ENCODE measurements around the gene WDR46. TPM values are rescaled to one million over a fixed set of nuclear protein-coding genes. Genes with fewer than 3 reads are reported as not detected.

Gene WDR46
- total RNA-seq, 1 experiment from 2014 or later = 57.0 TPM

DNA sequence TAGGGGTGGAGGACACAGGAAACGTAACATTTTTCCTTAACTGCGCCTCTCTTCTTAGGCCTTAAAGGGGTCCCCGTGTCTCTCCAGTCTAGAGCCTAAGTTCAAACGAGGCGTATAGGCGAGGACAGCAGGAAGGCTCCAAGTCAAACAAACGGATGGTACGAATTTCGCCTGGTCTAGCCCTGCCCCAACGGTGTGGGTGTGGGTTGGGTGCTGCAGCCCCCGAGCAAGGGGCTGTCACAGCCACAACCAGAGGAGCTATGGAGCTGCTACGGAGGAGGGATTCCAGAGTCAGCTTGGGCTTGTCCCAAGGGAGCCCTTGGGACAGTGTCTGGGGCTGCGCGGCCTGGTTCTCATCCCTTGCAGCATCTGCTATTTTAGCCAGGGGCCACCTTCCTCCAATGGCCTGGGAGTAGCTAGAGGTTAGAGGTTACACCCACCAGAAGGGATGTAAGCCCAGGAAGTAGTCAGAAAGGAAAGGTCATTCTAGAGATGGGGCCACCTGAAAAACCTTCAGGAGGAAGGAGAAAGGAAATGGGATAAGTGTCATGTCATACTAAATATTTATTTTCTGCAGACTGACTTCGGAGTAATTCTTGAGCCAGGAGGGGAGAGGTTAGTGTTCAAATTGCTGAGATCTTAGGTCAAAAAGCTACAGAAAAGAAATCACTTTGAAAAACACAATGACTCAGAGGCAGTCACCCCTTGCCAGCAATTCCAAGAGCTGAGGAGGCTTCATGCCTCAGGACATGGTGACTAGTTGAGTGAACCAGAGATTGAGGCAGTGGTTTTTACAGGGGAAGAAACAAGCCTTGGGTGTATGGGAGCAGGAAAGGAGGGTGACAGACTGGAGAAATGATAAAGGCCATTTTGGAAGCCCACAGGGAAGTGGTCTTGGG, 39.1 kb downstream of the WDR46 start:
- peak overlapping the region; percentile 82 for H3K4me3 Mint-ChIP-seq (ENCODE audit: unreplicated experiment)
- TF ChIP-seq, protein P1, sequence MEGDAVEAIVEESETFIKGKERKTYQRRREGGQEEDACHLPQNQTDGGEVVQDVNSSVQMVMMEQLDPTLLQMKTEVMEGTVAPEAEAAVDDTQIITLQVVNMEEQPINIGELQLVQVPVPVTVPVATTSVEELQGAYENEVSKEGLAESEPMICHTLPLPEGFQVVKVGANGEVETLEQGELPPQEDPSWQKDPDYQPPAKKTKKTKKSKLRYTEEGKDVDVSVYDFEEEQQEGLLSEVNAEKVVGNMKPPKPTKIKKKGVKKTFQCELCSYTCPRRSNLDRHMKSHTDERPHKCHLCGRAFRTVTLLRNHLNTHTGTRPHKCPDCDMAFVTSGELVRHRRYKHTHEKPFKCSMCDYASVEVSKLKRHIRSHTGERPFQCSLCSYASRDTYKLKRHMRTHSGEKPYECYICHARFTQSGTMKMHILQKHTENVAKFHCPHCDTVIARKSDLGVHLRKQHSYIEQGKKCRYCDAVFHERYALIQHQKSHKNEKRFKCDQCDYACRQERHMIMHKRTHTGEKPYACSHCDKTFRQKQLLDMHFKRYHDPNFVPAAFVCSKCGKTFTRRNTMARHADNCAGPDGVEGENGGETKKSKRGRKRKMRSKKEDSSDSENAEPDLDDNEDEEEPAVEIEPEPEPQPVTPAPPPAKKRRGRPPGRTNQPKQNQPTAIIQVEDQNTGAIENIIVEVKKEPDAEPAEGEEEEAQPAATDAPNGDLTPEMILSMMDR (IDR thresholded peaks at IDR 0.05; ENCODE audit: unreplicated experiment) = no peak
- no peaks in the 10 kb centered on the region for H3K9me3 Mint-ChIP-seq (ENCODE audit: unreplicated experiment)
- peaks cover 44% of the 10 kb centered on the region for H3K36me3 Mint-ChIP-seq (ENCODE audit: insufficient read depth, unreplicated experiment)
- ChIA-PET POLR2A (interaction anchor here (0.5 to 5.5 kb wide), 24 partner anchors 10 to 1603 kb away, joined by 3 to 110 read pairs (median 5); partner anchors contain the start of genes B3GALT4, BRD2, HSD17B8 and PFDN6), CTCF (interaction anchor here (0.6 to 2.6 kb wide), 8 partner anchors 8 to 336 kb away, joined by 3 to 16 read pairs (median 8); partner anchors contain the start of genes RPS18 and VPS52)
- peak; percentile 79 for DNase-seq (ENCODE audit: unreplicated experiment)
- H3K27ac Mint-ChIP-seq (ENCODE audit: low read depth, unreplicated experiment) = peak overlapping the region; percentile 70
- peaks cover 22% of the 10 kb centered on the region for H3K4me1 Mint-ChIP-seq (ENCODE audit: insufficient read depth, unreplicated experiment)
- intact Hi-C loops (cut with micrococcal nuclease) = loop anchor here (2.0 kb wide), 3 partner anchors 41 to 131 kb away; partner anchors contain the start of genes RING1, RXRB and SLC39A7
- H3K27me3 Mint-ChIP-seq (ENCODE audit: insufficient read depth, unreplicated experiment) = no peaks in the 10 kb centered on the region
- BruUV-seq (replicated peaks) = TSS peak; percentile 67

DNA sequence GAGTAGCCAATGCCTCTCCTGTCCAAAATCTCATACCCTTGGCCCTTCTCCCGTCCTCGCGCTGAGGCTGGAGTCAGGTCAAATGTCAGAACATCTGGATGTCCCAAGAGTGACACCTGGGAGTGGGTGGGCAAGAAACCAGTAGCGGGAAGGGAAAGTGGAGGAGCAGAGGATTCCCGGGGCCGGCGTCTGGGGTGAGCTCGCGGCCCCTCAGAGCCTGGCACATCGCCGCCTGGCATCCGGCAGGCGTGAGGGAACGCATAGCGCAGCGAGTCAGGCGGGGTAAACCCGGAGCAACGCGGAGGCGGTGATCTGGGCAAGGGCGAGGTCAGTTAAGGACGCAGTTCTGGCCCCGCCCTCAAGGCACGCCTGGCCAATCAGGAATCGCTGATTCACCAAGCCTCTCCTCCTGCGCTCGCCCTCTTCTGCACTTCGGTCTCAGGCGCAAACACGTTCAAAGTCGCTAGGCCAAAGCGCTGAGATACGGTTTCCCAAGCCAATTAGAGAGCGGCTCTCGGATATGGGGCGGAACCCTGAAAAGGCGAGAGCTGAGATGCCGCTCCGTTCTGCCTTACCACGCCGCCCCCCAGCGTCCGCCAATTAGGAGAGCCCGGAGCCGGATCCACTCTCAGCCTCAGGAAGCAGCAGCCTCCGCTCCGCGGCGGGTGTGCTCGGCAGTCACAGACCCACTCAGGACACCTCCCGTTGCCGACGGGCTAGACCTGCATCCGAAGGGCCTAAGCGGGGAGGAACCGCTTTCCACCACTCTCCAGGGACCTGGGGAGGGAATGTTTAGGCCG, 39.9 kb downstream of the WDR46 start:
- POLR2A ChIA-PET = interaction anchor here (0.7 to 5.5 kb wide), 27 partner anchors 9 to 1277 kb away, joined by 3 to 110 read pairs (median 5); partner anchors contain the start of genes B3GALT4, BRD2, HSD17B8 and PFDN6
- DNase-seq (ENCODE audit: unreplicated experiment) = peak; percentile 99
- Mint-ChIP-seq H3K4me3 (ENCODE audit: unreplicated experiment) (peak overlapping the region; percentile 82), H3K4me1 (ENCODE audit: insufficient read depth, unreplicated experiment) (peaks cover 22% of the 10 kb centered on the region), H3K36me3 (ENCODE audit: insufficient read depth, unreplicated experiment) (peaks cover 41% of the 10 kb centered on the region), H3K9me3 (ENCODE audit: unreplicated experiment) (no peaks in the 10 kb centered on the region), H3K27ac (ENCODE audit: low read depth, unreplicated experiment) (peak overlapping the region; percentile 70), H3K27me3 (ENCODE audit: insufficient read depth, unreplicated experiment) (no peaks in the 10 kb centered on the region)
- CTCF ChIA-PET = interaction anchor here (0.7 to 2.8 kb wide), 35 partner anchors 9 to 412 kb away, joined by 3 to 31 read pairs (median 5); partner anchors contain the start of genes HSD17B8, RPS18 and VPS52
- no TSS peak for BruUV-seq (replicated peaks)
- TF ChIP-seq, protein P1 (IDR thresholded peaks at IDR 0.05; ENCODE audit: unreplicated experiment) = no peak
- intact Hi-C loops (cut with micrococcal nuclease) = loop anchor here (1.0 to 2.0 kb wide), 5 partner anchors 40 to 235 kb away; partner anchors contain the start of genes RING1, RXRB and SLC39A7

DNA sequence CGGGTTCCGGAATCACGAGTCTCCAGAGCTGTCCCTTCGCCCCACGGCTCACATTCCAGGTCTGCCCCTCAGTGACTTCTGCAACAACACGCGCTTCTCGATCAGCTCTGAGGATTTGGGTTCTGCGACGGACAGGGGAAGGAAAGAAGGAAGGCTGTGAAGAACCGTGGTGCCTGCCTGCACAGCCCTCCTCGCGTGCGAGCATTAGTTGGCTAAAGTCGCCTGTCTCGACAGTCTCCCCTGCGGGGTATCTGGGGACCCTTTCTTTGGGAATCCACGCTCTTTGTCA, 40.5 kb downstream of the WDR46 start:
- POLR2A ChIA-PET = interaction anchor here (0.7 to 5.5 kb wide), 25 partner anchors 8 to 349 kb away, joined by 3 to 110 read pairs (median 6); partner anchors contain the start of genes B3GALT4, BRD2, HSD17B8 and PFDN6
- DNase-seq (ENCODE audit: unreplicated experiment) = no peak
- Mint-ChIP-seq H3K9me3 (ENCODE audit: unreplicated experiment) (no peaks in the 10 kb centered on the region), H3K4me1 (ENCODE audit: insufficient read depth, unreplicated experiment) (peaks cover 22% of the 10 kb centered on the region), H3K27ac (ENCODE audit: low read depth, unreplicated experiment) (peak overlapping the region; percentile 70), H3K4me3 (ENCODE audit: unreplicated experiment) (peak overlapping the region; percentile 82), H3K27me3 (ENCODE audit: insufficient read depth, unreplicated experiment) (peaks cover 5% of the 10 kb centered on the region), H3K36me3 (ENCODE audit: insufficient read depth, unreplicated experiment) (peaks cover 41% of the 10 kb centered on the region)
- CTCF ChIA-PET = interaction anchor here (0.7 to 2.8 kb wide), 38 partner anchors 9 to 925 kb away, joined by 3 to 31 read pairs (median 5); partner anchors contain the start of genes HSD17B8, RPS18 and VPS52
- intact Hi-C loops (cut with micrococcal nuclease) = loop anchor here (1.0 to 2.0 kb wide), 5 partner anchors 40 to 234 kb away; partner anchors contain the start of genes RING1, RXRB and SLC39A7
- BruUV-seq (replicated peaks) = TSS peak; percentile 29
- TF ChIP-seq, protein P1 (IDR thresholded peaks at IDR 0.05; ENCODE audit: unreplicated experiment) = no peak
